Dermis microvascular lymphatic vessel endothelial cell (primary cell): ENCODE results near the gene MTRR. TPM values are rescaled to one million over a fixed set of nuclear protein-coding genes. Genes with fewer than 3 reads are reported as not detected.
"Not testable (repeated sequence)": the region's sequence is repeated elsewhere in the genome, so short reads cannot be mapped to it uniquely, and the experiment has no call there.

Experiments used
- DNase-seq, 2 donors: peaks; one replicate each; pipeline versions ENCODE4 v3.0.0 to v3.0.0-alpha.2; 2010; ENCODE audit warnings: low read depth in 2 of 2
- total RNA-seq: library from RNA; depleted of rRNA; stranded (reverse); fragments of >200 nt; gene quantifications from 2 replicates; pipeline ENCODE4 v1.2.1, GENCODE V29; 2014

MTRR gene
- total RNA-seq, 1 donor from 2014 or later, result 17.1 TPM

GRCh38 chr5:7897014-7897600, 28.2 kb downstream of the MTRR start:
- DNase-seq, result peak; percentile 5 to 8

- DNase-seq, result no peak
Observed at GRCh38 chr5:7902201-7902600, 33.3 kb downstream of the MTRR start.

GRCh38 chr5:7902666-7903625, 34.0 kb downstream of the MTRR start:
- no peak for DNase-seq

- peak; percentile 6 to 42 for DNase-seq
Observed at GRCh38 chr5:7904170-7904569, 35.2 kb downstream of the MTRR start.

- DNase-seq, result no peak
Observed at GRCh38 chr5:7907612-7908011, 38.7 kb downstream of the MTRR start.

- DNase-seq, result no peak
Observed at GRCh38 chr5:7908317-7908716, 39.4 kb downstream of the MTRR start.

GRCh38 chr5:7910738-7911428, 41.9 kb downstream of the MTRR start:
- DNase-seq, result peak in 1 of 2 donors; percentile 10

GRCh38 chr5:7911429-7911771, 42.5 kb downstream of the MTRR start:
- not testable (repeated sequence) for DNase-seq

- no peak for DNase-seq
Observed at GRCh38 chr5:7916171-7916804, 47.3 kb downstream of the MTRR start.

GRCh38 chr5:7917130-7918123, 48.5 kb downstream of the MTRR start:
- no peak for DNase-seq

- no peak for DNase-seq
Observed at GRCh38 chr5:7925961-7926695, 57.2 kb downstream of the MTRR start.

GRCh38 chr5:7926720-7927119, 57.8 kb downstream of the MTRR start:
- no peak for DNase-seq

GRCh38 chr5:7927466-7928375, 58.8 kb downstream of the MTRR start:
- peak; percentile 20 to 51 for DNase-seq

GRCh38 chr5:7930011-7930410, 61.1 kb downstream of the MTRR start:
- DNase-seq, result no peak

GRCh38 chr5:7941692-7942091, 72.7 kb downstream of the MTRR start:
- DNase-seq, result no peak

GRCh38 chr5:7947301-7947700, 78.4 kb downstream of the MTRR start:
- no peak for DNase-seq
